GM19452 (cell line): ENCODE results near the gene CDC40.
"Not testable (repeated sequence)": the region's sequence is repeated elsewhere in the genome, so short reads cannot be mapped to it uniquely, and the experiment has no call there.

Experiments
- ATAC-seq: cut with Tn5 transposase; IDR thresholded peaks from one replicate; pipeline ENCODE4 v1.9.1; 2021; ENCODE audit not compliant: unreplicated experiment

Gene CDC40

DNA sequence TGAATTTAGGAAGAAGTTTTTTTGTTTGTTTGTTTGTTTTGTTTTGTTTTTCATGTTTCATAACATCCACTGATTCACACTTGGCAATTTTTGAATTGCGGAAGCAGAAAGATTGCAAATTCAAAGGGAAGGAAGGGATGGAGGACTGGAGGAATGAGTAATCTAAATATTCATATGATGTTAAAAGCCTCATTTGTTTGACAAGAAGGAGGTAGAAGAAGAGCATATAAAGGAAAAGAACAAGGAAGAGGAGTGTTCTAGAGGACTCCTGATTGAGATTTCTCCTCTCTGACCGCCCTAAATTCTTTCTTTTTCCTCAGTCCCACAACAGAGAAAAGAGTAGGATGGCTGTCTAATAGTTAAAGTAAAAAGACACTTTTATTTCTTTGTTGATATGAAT, 89.4 kb downstream of the CDC40 start:
- ATAC-seq = no peak

GRCh38 chr6:110270165-110270564, 89.9 kb downstream of the CDC40 start:
- ATAC-seq = no peak

DNA sequence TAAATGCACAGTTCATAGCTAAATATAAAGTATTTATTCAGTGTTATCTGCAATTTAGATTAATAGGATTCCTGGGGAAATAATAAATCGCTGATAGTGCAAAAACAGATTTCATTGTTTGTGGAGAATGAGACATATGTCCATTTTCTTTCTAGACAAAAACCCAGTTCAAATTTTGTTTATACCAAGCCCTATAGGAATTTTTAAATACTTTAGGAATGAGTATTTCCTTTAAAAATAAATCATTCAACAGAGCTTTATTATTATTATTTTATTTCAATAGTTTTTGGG, 91.5 kb downstream of the CDC40 start:
- no peak for ATAC-seq

DNA sequence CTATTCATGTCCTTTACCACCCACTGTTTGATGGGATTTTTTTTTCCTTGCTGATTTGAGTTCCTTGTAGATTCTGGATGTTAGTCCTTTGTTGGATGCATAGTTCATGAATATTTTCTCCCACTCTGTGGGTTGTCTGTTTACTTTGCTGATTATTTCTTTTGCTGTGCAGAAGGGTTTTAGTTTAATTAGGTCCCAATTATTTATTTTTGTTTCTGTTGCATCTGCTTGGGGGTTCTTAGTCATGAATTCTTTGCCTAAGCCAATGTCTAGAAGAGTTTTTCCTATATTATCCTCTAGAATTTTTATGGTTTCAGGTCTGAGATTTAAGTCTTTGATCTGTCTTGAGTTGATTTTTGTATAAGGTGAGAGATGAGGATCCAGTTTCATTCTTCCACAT, 92.6 kb downstream of the CDC40 start:
- ATAC-seq = not testable (repeated sequence)

DNA sequence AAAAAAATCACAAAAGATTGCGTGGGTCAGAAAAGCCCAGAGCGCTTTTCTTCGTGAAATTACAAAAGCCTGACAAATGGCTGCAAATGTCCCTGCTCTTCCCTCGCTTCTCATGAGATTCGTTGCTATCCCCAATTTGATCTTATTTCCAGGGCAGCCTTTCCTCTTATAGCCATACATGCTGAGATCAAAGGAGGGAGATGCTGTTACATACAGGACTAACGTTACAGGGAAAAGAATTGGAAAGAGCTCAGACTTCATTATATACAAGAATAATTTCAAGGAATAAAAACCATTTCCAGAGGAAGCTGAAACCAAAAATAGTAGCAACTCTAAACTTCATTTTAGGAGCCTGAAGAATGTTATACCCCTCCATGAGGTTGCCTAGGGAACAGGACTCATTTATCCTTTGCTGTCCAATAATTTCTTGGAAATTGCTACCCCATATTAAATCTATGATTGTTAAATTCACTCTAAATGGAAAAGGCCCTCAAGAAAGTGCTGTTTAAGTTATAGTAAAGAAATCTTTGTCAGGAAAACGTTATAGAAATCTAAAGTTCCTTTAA, 97.0 kb downstream of the CDC40 start:
- no peak for ATAC-seq
